Measurements from ENCODE around the gene RPRD1B.
A peak's percentile ranks its signal among the peaks of the same experiment; 100 is the strongest.

RPRD1B gene

DNA sequence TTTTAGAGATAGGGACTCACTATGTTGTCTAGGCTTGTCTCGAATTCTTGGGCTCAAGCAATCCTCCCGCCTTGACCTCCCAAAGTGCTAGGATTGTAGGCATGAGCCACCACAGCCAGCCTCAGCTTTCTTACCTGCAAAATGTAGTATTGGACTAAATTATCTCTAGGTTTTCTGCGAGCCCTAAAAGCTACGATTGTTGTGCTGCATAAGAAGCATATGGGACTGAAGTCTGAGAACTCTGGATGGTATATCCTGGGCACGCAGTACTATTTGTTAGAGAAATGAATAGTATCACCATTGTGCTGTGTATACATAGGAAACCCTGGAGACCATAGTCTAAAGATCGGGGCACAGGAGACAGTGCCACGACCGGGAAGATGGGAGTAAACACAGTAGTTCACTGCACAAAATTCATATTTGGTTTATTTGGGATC lies 60.1 kb downstream of the RPRD1B start:
- Histone ChIP-seq H3K27ac (ENCODE audit: low read length) (peak overlapping the region; percentile 4; the same call in 1 of the 2 replicates), H4K20me1 (ENCODE audit: insufficient read depth, low read length) (no peaks in the 10 kb centered on the region), H3K4me3 (ENCODE audit: low read length) (no peak overlapping the region), H3F3A (ENCODE audit: insufficient read depth, low read length) (no peaks in the 10 kb centered on the region; the same call in 1 of the 2 replicates), H3K4me2 (ENCODE audit: low read depth, low read length) (no peak overlapping the region), H2AFZ (ENCODE audit: low read length) (no peak overlapping the region), H3K4me1 (ENCODE audit: low read length) (peaks cover 25% of the 10 kb centered on the region), H3K9ac (ENCODE audit: low read length) (no peak overlapping the region), H3K27me3 (replicated peaks; ENCODE audit: insufficient read depth, low read length) (no peaks in the 10 kb centered on the region), H3K9me3 (replicated peaks; ENCODE audit: insufficient read depth, low read length) (no peaks in the 10 kb centered on the region), H3K79me2 (ENCODE audit: low read length) (no peaks in the 10 kb centered on the region), H3K36me3 (replicated peaks; ENCODE audit: insufficient read depth, low read length) (no peaks in the 10 kb centered on the region), H3K9me2 (replicated peaks; ENCODE audit: insufficient read depth, low read length) (no peaks in the 10 kb centered on the region)
- TF ChIP-seq EZH2phosphoT487 (IDR thresholded peaks at IDR 0.05; ENCODE audit: low read length) (no peak), EZH2 (optimal IDR thresholded peaks at IDR 0.05; ENCODE audit: low read depth, low read length) (no peak)
- TF ChIP-seq, protein P1, sequence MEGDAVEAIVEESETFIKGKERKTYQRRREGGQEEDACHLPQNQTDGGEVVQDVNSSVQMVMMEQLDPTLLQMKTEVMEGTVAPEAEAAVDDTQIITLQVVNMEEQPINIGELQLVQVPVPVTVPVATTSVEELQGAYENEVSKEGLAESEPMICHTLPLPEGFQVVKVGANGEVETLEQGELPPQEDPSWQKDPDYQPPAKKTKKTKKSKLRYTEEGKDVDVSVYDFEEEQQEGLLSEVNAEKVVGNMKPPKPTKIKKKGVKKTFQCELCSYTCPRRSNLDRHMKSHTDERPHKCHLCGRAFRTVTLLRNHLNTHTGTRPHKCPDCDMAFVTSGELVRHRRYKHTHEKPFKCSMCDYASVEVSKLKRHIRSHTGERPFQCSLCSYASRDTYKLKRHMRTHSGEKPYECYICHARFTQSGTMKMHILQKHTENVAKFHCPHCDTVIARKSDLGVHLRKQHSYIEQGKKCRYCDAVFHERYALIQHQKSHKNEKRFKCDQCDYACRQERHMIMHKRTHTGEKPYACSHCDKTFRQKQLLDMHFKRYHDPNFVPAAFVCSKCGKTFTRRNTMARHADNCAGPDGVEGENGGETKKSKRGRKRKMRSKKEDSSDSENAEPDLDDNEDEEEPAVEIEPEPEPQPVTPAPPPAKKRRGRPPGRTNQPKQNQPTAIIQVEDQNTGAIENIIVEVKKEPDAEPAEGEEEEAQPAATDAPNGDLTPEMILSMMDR (IDR thresholded peaks at IDR 0.05; ENCODE audit: low read length), result no peak
- DNase-seq, result no peak

DNA sequence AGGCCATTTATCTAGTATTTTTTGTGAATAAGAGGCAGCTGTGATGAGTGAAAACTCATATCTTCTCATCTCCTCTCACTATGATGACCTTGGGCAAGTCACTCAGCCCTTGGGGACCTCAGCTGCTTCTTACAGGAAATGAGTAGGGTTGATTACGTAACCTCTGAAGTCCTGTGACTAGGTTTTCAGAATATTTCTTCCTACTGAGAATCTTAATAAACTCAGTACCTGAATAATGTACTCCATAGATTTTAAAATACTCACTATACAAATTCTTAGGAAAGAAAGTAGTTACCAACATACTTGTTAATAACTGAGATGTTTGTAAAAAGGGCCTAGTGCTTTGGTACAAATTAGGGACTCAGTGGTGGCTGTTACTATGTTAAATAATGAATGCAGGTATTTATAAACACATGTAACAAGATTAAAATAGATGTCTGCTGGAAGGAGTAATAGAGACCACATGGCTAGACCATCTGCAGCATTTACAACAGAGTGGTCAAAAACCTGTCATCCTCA lies 60.9 kb downstream of the RPRD1B start:
- Histone ChIP-seq H3K36me3 (replicated peaks; ENCODE audit: insufficient read depth, low read length) (no peaks in the 10 kb centered on the region), H3K4me3 (ENCODE audit: low read length) (no peak overlapping the region), H4K20me1 (ENCODE audit: insufficient read depth, low read length) (no peaks in the 10 kb centered on the region), H3K9me3 (replicated peaks; ENCODE audit: insufficient read depth, low read length) (no peaks in the 10 kb centered on the region), H2AFZ (ENCODE audit: low read length) (no peak overlapping the region), H3K9ac (ENCODE audit: low read length) (no peak overlapping the region), H3F3A (ENCODE audit: insufficient read depth, low read length) (no peaks in the 10 kb centered on the region; the same call in 1 of the 2 replicates), H3K4me2 (ENCODE audit: low read depth, low read length) (no peak overlapping the region), H3K27me3 (replicated peaks; ENCODE audit: insufficient read depth, low read length) (no peaks in the 10 kb centered on the region), H3K27ac (ENCODE audit: low read length) (peak overlapping the region; percentile 1; the same call in 1 of the 2 replicates), H3K9me2 (replicated peaks; ENCODE audit: insufficient read depth, low read length) (no peaks in the 10 kb centered on the region), H3K79me2 (ENCODE audit: low read length) (no peaks in the 10 kb centered on the region), H3K4me1 (ENCODE audit: low read length) (peaks cover 25% of the 10 kb centered on the region)
- peak; percentile 12 for DNase-seq
- no peak for TF ChIP-seq EZH2phosphoT487 (IDR thresholded peaks at IDR 0.05; ENCODE audit: low read length)
- TF ChIP-seq, protein P1 (IDR thresholded peaks at IDR 0.05; ENCODE audit: low read length), result no peak
- no peak for TF ChIP-seq EZH2 (optimal IDR thresholded peaks at IDR 0.05; ENCODE audit: low read depth, low read length)

DNA sequence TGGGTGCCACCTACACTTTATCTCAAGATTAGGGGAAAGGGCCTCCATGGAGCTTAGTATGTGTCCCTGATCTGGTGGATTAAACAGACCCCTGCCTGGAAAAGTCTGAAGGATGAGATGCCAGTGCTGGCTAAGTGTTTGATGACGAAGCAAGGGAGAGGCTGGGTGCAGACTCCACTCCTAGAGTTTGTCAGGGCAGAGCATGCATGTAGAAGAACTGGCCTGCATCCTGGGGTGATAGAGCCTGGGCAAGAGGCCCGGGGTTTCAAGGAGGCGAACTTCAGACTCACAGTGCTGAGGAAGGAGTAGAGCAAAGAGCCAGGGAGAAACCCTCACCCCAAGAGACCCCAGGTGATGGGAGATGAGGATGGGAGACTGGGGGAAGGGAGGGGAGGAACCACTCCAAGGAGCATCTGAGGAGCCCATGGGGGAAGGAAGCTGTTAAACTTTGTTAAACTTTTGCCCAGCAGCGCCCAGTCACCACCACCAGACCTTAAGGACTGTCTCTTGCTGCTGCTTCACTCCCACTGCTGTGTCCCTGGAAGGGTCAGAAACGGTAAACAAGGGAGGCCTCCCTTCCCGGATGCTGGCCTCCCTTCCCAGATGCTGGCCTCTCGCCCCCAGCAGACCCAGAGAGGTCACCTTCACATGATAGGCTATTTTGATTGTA lies 61.6 kb downstream of the RPRD1B start:
- peaks cover 29% of the 10 kb centered on the region for H3K4me1 ChIP-seq (ENCODE audit: low read length)
- no peaks in the 10 kb centered on the region for H3K9me2 ChIP-seq (replicated peaks; ENCODE audit: insufficient read depth, low read length)

More for the DNA sequence above, 61.6 kb downstream of the RPRD1B start:
- Histone ChIP-seq H3F3A (ENCODE audit: insufficient read depth, low read length) (no peaks in the 10 kb centered on the region; the same call in 1 of the 2 replicates), H3K9me3 (replicated peaks; ENCODE audit: insufficient read depth, low read length) (no peaks in the 10 kb centered on the region), H4K20me1 (ENCODE audit: insufficient read depth, low read length) (no peaks in the 10 kb centered on the region), H3K4me2 (ENCODE audit: low read depth, low read length) (no peak overlapping the region), H2AFZ (ENCODE audit: low read length) (no peak overlapping the region), H3K27ac (ENCODE audit: low read length) (0 out of 2 replicates have a peak overlapping the region, but pooled peaks have one; percentile 1), H3K9ac (ENCODE audit: low read length) (no peak overlapping the region), H3K27me3 (replicated peaks; ENCODE audit: insufficient read depth, low read length) (no peaks in the 10 kb centered on the region), H3K4me3 (ENCODE audit: low read length) (no peak overlapping the region), H3K36me3 (replicated peaks; ENCODE audit: insufficient read depth, low read length) (no peaks in the 10 kb centered on the region), H3K79me2 (ENCODE audit: low read length) (no peaks in the 10 kb centered on the region)
- TF ChIP-seq EZH2phosphoT487 (IDR thresholded peaks at IDR 0.05; ENCODE audit: low read length), result no peak
- TF ChIP-seq, protein P1 (IDR thresholded peaks at IDR 0.05; ENCODE audit: low read length), result no peak
- no peak for TF ChIP-seq EZH2 (optimal IDR thresholded peaks at IDR 0.05; ENCODE audit: low read depth, low read length)
- no peak for DNase-seq
